ENCODE data around the gene TMOD2.
"Not testable (repeated sequence)": the region's sequence is repeated elsewhere in the genome, so short reads cannot be mapped to it uniquely, and the experiment has no call there.

Gene TMOD2

DNA sequence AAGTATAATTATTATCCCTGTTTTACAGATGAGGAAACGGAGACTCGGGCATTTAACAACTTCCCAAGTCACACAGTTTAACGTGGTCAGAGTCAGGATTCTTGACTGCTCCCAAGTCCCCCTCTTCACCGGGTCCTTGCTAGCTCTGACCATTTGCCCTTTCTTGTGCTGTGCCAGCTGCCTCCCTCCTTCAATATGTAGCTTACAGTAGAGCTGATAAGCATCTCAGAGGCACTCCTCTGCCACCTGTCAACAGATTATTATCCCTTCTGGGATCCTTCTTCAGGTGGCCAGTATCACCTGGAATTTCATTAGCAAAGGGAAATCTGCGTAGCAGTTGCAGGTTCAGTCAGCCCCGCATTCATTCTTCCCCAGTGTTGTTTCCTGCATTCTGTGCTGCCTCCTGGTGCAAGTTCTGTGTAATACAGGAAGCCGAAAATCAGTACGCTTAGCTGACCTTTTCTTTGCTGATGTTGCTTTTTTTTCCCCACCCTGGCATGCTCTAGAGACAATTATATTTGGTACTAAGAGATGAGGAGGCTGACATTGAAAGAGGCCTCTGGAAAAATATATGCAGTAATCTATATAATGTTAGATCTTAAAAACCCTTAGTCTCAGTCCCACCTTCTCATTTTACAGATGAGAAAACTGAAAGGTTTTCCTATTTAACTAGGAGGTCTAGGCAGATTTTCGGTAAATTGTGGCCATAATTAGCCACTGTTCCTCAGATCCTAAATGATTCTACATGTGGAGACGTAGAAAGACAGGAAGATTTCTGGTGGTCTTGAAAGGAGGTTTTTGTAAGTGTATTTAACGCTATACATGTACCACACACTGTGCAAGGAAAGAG is 24.8 kb downstream of the TMOD2 start:
- H3K4me1 ChIP-seq (ENCODE audit: control insufficient read depth, insufficient read depth, low read length), result no peaks in the 10 kb centered on the region
- no peak overlapping the region for H3K27ac ChIP-seq (ENCODE audit: low read depth, low read length)
- H3K36me3 ChIP-seq (ENCODE audit: control insufficient read depth, insufficient read depth, low read length), result no peaks in the 10 kb centered on the region
- H3K4me3 ChIP-seq (ENCODE audit: low read depth, low read length), result no peak overlapping the region
- no peak overlapping the region for H3K9ac ChIP-seq (ENCODE audit: low read depth, low read length)
- H3K9me3 ChIP-seq (ENCODE audit: control insufficient read depth, insufficient read depth, low read length), result no peaks in the 10 kb centered on the region
- H3K27me3 ChIP-seq (ENCODE audit: control insufficient read depth, insufficient read depth, low read length), result no peaks in the 10 kb centered on the region

DNA sequence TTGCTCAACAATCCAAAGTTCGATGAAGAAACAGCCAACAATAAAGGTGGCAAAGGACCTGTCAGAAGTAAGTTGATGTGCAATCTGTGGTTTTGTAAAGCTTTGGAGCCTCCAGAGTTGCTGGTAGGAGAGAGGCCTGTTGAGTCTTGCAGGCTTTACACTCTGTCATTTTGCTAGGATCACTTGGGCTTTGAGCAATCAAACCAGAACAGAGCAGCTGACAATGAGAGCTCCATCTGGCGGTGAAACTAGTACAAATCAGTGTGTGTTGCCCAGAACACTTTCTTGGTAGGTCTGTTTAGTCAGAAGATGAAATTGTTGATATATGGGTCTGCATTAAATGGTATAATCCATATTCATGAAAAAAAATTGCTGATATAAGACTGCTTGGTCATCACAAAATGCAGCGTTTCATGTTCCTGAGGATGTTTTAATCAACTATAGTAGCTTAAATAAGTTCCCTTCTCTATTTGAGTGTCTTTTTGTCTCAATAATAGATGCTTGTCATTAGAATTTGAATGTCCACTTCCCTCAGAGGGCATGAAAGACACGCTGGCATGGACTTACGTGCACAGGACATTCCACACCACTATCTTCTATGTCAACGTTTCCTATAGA is 25.7 kb downstream of the TMOD2 start:
- no peak overlapping the region for H3K4me3 ChIP-seq (ENCODE audit: low read depth, low read length)
- H3K9me3 ChIP-seq (ENCODE audit: control insufficient read depth, insufficient read depth, low read length), result no peaks in the 10 kb centered on the region

DNA sequence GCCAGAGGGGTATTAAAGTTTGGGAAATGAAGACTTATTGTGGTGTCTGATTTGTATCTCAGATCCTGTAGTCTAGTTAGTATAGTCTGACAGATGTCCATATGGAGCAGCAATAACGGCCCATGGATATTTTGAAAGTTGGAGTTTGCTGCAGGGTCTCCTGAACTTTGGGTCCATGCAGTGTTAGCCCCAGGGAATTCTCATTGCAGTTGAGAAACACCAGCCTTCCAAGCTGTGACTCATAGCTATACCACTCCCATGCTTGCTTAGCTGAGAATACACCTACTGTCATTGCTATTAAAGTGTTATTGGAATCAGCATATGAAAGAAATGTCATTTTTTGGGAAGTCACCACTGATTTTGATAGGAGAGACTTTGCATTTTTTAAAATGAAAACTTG is 29.2 kb downstream of the TMOD2 start:
- H3K36me3 ChIP-seq (ENCODE audit: control insufficient read depth, insufficient read depth, low read length), result no peaks in the 10 kb centered on the region
- no peak overlapping the region for H3K27ac ChIP-seq (ENCODE audit: low read depth, low read length)
- H3K9ac ChIP-seq (ENCODE audit: low read depth, low read length), result no peak overlapping the region
- no peak overlapping the region for H3K4me3 ChIP-seq (ENCODE audit: low read depth, low read length)
- no peaks in the 10 kb centered on the region for H3K9me3 ChIP-seq (ENCODE audit: control insufficient read depth, insufficient read depth, low read length)
- no peaks in the 10 kb centered on the region for H3K27me3 ChIP-seq (ENCODE audit: control insufficient read depth, insufficient read depth, low read length)
- no peaks in the 10 kb centered on the region for H3K4me1 ChIP-seq (ENCODE audit: control insufficient read depth, insufficient read depth, low read length)

More for the DNA sequence above, 25.7 kb downstream of the TMOD2 start:
- Histone ChIP-seq H3K4me1 (ENCODE audit: control insufficient read depth, insufficient read depth, low read length) (no peaks in the 10 kb centered on the region), H3K36me3 (ENCODE audit: control insufficient read depth, insufficient read depth, low read length) (no peaks in the 10 kb centered on the region), H3K27ac (ENCODE audit: low read depth, low read length) (no peak overlapping the region), H3K9ac (ENCODE audit: low read depth, low read length) (no peak overlapping the region), H3K27me3 (ENCODE audit: control insufficient read depth, insufficient read depth, low read length) (no peaks in the 10 kb centered on the region)

DNA sequence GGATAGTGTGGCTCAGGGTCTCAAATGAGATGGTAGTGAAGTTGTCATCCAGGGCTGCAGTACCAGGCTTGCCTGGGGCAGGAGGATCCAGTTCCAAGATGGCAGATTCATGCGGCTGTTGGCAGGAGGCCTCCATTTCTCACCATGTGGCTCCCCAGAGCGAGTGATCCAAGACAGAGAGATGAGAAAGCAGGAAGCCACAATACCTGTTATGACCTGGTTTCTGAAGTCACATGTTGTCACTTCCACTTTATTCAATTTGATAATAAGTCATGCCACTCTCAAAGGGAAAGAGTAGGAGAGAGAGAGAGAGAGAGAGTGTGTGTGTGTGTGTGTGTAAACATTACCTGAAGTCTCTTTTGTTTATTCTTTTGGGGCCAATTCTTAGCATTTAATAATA is 30.1 kb downstream of the TMOD2 start:
- Histone ChIP-seq H3K9me3 (ENCODE audit: control insufficient read depth, insufficient read depth, low read length) (peaks cover 2% of the 10 kb centered on the region; the same call in 1 of the 2 replicates), H3K27me3 (ENCODE audit: control insufficient read depth, insufficient read depth, low read length) (no peaks in the 10 kb centered on the region), H3K4me3 (ENCODE audit: low read depth, low read length) (no peak overlapping the region), H3K4me1 (ENCODE audit: control insufficient read depth, insufficient read depth, low read length) (no peaks in the 10 kb centered on the region), H3K36me3 (ENCODE audit: control insufficient read depth, insufficient read depth, low read length) (no peaks in the 10 kb centered on the region), H3K27ac (ENCODE audit: low read depth, low read length) (no peak overlapping the region), H3K9ac (ENCODE audit: low read depth, low read length) (no peak overlapping the region)

DNA sequence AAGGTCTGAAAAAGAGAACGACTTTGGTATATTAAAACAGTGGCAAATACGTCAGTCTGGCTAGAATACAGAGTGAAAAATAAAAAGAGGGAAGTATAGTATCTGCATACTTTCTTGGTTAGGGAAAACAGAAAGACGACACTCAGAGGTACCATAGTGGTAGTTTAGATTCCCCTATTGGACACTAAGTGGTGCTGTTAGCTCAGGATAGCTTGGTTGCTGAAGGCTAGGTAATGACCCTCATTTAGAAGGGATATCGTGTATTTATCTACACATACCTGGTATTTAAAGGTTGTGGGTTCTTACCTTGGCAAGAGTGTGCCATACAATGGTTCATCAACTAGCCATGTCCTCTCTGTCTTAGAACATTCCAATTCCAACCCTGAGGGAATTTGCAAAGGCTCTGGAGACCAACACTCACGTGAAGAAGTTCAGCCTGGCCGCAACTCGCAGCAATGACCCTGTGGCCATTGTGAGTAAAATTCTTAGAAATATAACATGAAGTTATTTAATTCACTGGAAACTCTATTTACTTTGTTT is 31.0 kb downstream of the TMOD2 start:
- Histone ChIP-seq H3K36me3 (ENCODE audit: control insufficient read depth, insufficient read depth, low read length) (no peaks in the 10 kb centered on the region), H3K4me1 (ENCODE audit: control insufficient read depth, insufficient read depth, low read length) (no peaks in the 10 kb centered on the region), H3K9me3 (ENCODE audit: control insufficient read depth, insufficient read depth, low read length) (peaks cover 4% of the 10 kb centered on the region; the same call in 1 of the 2 replicates), H3K27me3 (ENCODE audit: control insufficient read depth, insufficient read depth, low read length) (no peaks in the 10 kb centered on the region), H3K27ac (ENCODE audit: low read depth, low read length) (no peak overlapping the region), H3K4me3 (ENCODE audit: low read depth, low read length) (no peak overlapping the region), H3K9ac (ENCODE audit: low read depth, low read length) (no peak overlapping the region)

DNA sequence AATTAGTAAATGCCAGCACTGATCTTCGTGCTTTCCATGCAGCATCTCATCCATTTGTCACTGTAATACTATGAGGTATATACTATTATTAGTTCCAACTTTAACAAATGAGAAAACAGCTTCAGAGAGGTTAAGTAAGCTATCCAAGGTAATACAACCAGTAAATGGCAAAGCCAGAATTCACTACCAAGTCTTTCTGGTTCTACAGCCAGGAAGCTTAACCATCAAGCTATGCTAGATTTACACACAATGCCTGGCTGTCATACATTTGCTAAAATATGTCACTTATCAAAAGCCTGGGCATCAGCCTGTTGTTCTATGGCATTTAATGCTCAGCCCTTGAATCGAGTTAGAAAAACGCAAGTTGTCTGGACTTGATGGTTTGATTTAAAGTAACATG is 32.6 kb downstream of the TMOD2 start:
- Histone ChIP-seq H3K27ac (ENCODE audit: low read depth, low read length) (no peak overlapping the region), H3K4me1 (ENCODE audit: control insufficient read depth, insufficient read depth, low read length) (no peaks in the 10 kb centered on the region), H3K36me3 (ENCODE audit: control insufficient read depth, insufficient read depth, low read length) (no peaks in the 10 kb centered on the region), H3K9ac (ENCODE audit: low read depth, low read length) (no peak overlapping the region), H3K4me3 (ENCODE audit: low read depth, low read length) (no peak overlapping the region), H3K9me3 (ENCODE audit: control insufficient read depth, insufficient read depth, low read length) (peaks cover 4% of the 10 kb centered on the region; the same call in 1 of the 2 replicates), H3K27me3 (ENCODE audit: control insufficient read depth, insufficient read depth, low read length) (no peaks in the 10 kb centered on the region)

DNA sequence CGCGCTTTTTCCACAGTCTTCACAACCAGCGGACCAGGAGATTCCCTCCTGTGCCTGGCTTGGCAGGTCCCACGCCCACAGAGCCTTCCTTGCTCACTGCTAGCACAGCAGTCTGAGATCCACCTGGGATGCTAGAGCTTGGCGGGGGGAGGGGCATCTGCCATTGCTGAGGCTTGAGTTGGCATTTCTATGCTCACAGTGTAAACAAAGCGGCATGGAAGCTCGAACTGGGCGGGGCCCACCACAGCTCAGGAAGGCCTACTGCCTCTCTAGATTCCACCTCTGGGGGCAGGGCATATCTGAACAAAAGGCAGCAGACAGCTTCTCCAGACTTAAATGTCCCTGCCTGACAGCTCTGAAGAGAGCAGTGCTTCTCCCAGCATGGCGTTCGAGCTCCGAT is 35.7 kb downstream of the TMOD2 start:
- H3K4me1 ChIP-seq (ENCODE audit: control insufficient read depth, insufficient read depth, low read length); H3K27ac ChIP-seq (ENCODE audit: low read depth, low read length); H3K9ac ChIP-seq (ENCODE audit: low read depth, low read length); H3K36me3 ChIP-seq (ENCODE audit: control insufficient read depth, insufficient read depth, low read length); H3K27me3 ChIP-seq (ENCODE audit: control insufficient read depth, insufficient read depth, low read length); H3K9me3 ChIP-seq (ENCODE audit: control insufficient read depth, insufficient read depth, low read length); H3K4me3 ChIP-seq (ENCODE audit: low read depth, low read length): not testable (repeated sequence)

DNA sequence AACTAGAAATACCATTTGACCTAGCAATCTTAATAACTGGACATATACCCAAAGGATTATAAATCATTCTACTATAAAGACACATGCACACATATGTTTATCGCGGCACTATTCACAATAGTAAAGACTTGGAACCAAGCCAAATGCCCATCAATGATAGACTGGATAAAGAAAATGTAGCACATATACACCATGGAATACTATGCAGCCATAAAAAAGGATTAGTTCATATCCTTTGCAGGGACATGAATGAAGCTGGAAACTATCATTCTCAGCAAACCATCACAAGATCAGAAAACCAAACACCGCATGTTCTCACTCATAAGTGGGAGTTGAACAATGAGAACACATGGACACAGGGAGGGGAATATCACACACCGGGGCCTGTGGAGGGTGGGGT is 41.1 kb downstream of the TMOD2 start:
- H3K27ac ChIP-seq (ENCODE audit: low read depth, low read length); H3K9me3 ChIP-seq (ENCODE audit: control insufficient read depth, insufficient read depth, low read length); H3K4me1 ChIP-seq (ENCODE audit: control insufficient read depth, insufficient read depth, low read length); H3K36me3 ChIP-seq (ENCODE audit: control insufficient read depth, insufficient read depth, low read length); H3K9ac ChIP-seq (ENCODE audit: low read depth, low read length); H3K4me3 ChIP-seq (ENCODE audit: low read depth, low read length); H3K27me3 ChIP-seq (ENCODE audit: control insufficient read depth, insufficient read depth, low read length): not testable (repeated sequence)

DNA sequence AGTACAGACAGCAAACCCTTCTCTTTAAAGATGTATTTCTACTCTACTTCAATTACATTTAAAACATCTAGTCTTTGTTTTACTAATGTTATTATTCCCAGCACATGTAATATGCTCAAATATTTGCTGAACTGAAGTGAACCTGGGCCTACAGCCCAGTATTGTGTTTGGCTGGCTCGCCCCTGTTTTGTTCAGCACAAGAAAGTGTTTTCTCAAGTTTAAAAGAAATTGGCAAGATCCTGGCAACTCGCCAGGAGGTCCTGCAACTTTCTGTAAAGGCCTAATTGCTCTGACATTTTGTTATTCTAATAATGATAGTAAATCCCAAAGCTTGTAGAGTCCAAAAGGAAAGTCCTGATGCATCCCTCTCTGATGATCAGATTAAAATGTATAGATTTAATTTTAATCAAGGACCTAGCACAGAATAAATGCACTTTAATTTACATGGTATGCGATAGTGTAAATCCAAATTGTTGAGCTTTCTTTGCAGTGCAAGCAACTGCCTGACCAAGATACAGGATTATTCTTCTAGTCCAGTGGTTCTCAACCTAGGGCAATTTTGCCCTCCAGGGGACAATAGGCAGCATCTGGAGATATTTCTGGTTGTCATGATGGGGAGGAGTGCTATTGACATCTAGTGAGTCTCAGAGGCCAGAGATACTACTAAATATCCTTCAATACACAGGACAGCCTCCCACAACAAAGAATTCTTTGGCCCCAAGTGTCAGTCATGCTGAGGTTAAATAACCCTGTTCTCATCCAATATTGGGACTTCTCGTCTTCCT is 42.3 kb downstream of the TMOD2 start:
- H3K9ac ChIP-seq (ENCODE audit: low read depth, low read length), result no peak overlapping the region
- H3K4me3 ChIP-seq (ENCODE audit: low read depth, low read length), result no peak overlapping the region
- H3K27me3 ChIP-seq (ENCODE audit: control insufficient read depth, insufficient read depth, low read length), result no peaks in the 10 kb centered on the region
- no peaks in the 10 kb centered on the region for H3K4me1 ChIP-seq (ENCODE audit: control insufficient read depth, insufficient read depth, low read length)
- H3K36me3 ChIP-seq (ENCODE audit: control insufficient read depth, insufficient read depth, low read length), result 0 out of 2 replicates have a peak, but pooled peaks cover 2% of the 10 kb centered on the region
- no peaks in the 10 kb centered on the region for H3K9me3 ChIP-seq (ENCODE audit: control insufficient read depth, insufficient read depth, low read length)
- H3K27ac ChIP-seq (ENCODE audit: low read depth, low read length), result no peak overlapping the region

DNA sequence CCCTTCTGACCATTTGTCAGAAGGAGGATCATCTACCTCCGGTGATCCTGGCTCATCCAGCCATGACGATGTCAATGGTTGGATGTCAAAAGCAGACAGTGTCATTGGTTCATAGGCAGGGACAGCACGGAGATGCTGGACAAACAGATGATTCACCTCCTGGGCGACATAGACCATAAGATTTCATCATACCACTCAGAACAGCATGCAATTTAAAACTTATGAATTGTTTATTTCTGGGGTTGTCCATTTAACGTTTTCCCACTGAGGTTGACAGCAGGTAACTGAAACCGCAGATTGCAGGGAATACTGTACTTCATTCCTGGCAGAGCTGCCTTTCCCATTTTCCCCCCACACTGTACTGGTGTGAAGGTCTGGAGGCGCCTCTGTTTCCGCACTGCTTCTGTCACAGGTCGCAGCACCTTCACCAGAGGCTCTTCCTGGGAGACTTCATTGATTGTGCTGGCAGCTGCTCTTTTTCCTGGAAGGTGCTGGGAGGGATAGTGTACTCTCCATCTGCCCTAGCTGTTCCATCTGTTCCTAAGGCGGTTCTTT is 45.5 kb downstream of the TMOD2 start:
- H3K27ac ChIP-seq (ENCODE audit: low read depth, low read length), result no peak overlapping the region
- H3K4me3 ChIP-seq (ENCODE audit: low read depth, low read length), result no peak overlapping the region
- no peaks in the 10 kb centered on the region for H3K4me1 ChIP-seq (ENCODE audit: control insufficient read depth, insufficient read depth, low read length)
- H3K9me3 ChIP-seq (ENCODE audit: control insufficient read depth, insufficient read depth, low read length), result no peaks in the 10 kb centered on the region
- H3K27me3 ChIP-seq (ENCODE audit: control insufficient read depth, insufficient read depth, low read length), result no peaks in the 10 kb centered on the region
- H3K9ac ChIP-seq (ENCODE audit: low read depth, low read length), result no peak overlapping the region
- 0 out of 2 replicates have a peak, but pooled peaks cover 4% of the 10 kb centered on the region for H3K36me3 ChIP-seq (ENCODE audit: control insufficient read depth, insufficient read depth, low read length)
